HG03575 (cell line): ENCODE measurements around the gene LHFPL2.

Source experiments
- ATAC-seq: cut with Tn5 transposase; IDR thresholded peaks from one replicate; pipeline ENCODE4 v1.9.1; 2021; ENCODE audit not compliant: unreplicated experiment, insufficient number of reproducible peaks, low FRiP score; ENCODE audit errors: extremely low read depth

Gene LHFPL2

DNA sequence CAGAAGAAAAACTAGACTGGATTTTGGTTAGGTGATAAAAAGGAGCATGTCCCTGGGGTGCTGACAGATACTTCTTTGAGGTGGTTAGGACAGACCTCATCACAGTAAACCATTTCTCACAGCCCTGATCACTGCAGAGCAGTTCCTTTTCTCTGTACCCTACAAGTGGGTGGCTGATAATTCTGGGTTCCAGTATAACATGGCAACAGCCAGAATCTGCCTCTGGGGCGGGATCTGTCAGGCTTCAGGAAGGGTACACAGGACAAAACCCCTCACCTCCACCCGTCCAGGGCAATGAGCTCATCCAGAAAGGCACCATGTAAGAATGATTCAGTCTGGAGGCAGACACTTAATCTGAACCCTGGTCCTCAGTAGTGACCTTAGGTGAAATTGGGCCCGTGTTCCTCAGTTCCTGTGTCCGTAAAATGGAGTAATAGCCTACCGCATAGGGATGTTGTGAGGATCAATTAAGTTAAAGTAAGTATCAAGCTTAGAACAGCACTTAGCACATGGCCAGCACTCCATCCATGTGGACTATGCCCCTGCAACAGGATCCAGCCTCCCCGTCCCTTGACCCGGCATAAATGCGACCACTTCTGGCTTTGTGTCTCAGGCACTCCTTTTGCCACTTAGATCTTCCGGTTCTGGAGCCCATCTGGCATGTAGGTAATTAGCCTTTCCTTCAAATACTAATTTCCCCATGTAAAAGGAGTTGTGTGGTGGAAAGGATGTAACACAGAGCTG lies 129.2 kb downstream of the LHFPL2 start:
- ATAC-seq, result no peak

GRCh38 chr5:78518365-78519197 lies 130.0 kb downstream of the LHFPL2 start:
- no peak for ATAC-seq

DNA sequence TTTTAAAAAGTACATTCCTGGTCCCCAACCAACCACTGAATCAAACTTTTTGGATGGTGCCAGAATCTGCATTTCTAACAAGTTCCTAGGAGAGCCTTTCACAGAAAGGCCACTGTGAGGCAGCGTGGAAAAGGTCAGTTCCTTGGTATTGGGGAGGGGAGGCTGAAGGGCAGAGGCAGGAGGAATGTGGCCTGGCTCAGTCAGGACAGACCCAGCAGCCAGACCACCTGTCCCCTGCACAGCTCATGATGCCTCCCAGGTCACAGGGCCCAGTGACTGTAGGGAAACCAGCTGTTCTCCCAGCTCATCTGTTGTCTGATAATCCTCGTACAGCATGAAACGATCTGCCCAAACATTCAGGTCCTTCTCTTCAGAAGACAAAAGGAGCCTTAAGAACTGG lies 132.9 kb downstream of the LHFPL2 start:
- ATAC-seq, result no peak

- ATAC-seq, result no peak
Measured at GRCh38 chr5:78514427-78515330, 133.9 kb downstream of the LHFPL2 start.

DNA sequence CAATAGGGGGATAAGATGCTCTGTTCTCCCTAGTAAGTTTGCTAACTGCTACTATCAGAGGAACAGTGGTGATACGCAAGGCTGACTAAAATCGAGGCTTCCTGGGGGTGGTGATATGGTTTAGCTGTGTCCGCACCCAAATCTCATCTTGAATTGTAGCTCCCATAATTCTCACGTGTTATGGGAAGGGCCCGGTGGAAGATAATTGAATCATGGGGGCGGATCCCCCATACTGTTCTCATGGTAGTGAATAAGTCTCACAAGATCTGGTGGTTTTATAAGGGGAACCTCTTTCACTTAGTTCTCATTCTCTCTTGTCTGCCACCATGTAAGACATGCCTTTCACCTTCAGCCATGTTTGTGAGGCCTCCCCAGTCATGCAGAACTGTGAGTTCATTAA lies 135.1 kb downstream of the LHFPL2 start:
- ATAC-seq, result no peak

- no peak for ATAC-seq
Measured at GRCh38 chr5:78512435-78512834, 136.1 kb downstream of the LHFPL2 start.

DNA sequence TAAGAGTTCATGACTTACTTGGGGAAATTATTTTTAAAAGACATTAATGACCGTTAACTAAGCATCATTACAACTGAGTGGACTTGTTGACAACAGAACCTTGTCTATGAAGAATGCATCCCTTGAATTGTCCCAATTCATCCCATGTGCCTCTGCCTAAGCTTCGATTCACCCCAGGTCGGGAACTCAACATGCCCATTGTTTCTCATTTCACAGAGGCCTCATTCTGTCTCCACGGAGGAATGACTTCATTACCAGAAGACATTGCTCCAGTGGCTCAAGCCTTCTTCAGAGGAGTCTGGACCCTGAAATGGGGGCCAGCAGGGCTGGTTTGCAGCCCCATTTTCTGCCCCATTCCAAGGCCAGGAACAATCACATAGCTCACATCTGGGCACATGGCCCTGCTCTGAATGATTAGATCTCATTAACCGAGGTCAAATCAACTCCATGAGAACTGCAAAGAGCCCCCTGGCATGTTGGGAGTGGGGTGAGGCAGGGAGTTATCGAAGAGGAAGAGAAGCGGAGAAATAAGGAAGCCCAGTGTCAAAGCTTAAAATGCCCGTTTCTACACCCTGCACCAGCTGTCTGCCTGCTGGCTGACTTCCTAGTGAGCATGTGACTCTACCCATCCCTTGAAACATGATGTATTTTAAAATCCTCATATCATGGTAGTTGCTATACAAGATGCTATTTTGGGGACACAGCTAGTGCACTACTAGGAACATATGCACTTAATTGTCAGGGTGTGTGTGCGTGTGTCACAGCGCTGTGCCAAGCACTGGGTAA lies 137.3 kb downstream of the LHFPL2 start:
- no peak for ATAC-seq

DNA sequence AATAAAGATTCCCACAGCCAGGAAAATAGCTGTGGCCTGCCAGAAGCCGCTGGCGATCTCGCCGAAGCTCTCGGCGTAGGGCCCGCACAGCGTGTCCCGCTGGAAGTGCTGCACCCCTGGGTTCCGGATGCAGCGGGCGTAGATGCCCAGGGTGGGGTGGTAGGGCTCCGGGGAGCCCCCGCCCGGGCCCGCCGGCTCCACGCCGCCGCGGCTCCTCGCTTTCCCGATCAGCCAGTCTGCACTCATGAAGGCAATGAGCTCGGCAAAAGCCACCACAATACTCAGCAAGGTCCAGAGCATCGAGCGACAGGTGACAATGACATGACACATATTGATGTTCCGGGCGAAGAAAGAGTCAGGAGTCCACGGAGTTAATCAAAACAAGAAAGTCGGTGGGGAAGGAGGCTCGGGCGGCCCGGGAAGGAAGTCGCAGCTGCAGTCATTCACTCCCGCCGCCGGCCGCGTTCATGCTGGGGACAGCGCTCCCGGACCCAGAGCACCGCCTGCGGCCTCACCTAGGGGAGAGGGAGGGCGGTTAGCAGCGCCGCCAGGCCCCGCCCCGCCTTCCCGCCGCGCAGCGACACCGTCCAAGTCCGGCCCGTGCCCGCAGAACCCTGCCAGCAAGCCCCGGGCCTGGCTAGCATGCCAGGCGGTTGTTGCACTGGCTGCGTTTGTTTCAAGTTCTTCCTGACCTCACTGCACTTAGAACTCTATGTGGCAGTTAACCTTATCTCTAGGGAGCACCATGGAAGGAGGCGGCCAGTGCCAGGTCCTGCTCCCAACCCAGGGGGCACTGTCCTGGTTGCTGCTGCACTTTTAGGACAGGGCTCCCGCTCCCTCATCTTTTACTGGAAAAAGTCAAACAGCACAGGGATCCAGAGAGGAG lies 138.4 kb downstream of the LHFPL2 start:
- ATAC-seq, result no peak

GRCh38 chr5:78509145-78509865 lies 139.3 kb downstream of the LHFPL2 start:
- ATAC-seq, result no peak

GRCh38 chr5:78508186-78508765 lies 140.3 kb downstream of the LHFPL2 start:
- ATAC-seq, result no peak

- no peak for ATAC-seq
Measured at GRCh38 chr5:78507531-78507930, 141.0 kb downstream of the LHFPL2 start.

DNA sequence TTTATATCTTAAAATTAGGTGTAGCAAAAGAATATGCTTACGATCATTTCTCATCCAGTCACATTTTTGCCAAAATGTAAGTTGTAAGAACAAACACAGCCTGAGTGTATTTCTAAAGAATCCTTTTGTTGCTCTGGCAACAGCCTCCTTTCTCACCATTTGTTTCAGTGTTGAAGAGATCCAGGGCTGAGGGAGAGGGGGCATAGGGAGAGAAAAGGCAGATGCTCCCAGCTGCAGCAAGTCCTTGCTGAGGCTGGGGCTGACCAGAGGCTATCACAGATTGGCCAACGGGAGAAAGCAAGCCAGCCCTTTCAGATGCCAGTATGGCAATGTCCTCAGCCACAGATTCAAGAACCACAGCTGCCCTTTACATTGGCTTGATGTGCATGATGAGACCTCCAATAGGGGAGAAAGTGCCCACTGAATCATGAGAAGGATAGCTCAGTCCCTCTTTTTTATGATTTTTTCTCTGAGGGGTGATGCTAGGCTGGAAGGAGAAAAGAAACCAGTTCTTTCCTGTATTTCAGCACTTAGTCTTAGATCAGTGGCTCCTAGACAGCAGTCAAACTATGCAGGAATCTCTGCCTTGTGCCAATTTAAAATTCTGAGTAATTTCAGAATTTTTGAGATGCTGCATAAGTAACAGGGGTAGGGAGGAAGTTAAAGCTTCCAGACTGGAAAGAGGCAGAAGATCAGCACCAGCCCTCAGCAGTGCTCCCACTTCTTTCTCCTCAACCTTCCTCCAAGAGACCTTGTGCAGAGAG lies 142.1 kb downstream of the LHFPL2 start:
- ATAC-seq, result no peak

DNA sequence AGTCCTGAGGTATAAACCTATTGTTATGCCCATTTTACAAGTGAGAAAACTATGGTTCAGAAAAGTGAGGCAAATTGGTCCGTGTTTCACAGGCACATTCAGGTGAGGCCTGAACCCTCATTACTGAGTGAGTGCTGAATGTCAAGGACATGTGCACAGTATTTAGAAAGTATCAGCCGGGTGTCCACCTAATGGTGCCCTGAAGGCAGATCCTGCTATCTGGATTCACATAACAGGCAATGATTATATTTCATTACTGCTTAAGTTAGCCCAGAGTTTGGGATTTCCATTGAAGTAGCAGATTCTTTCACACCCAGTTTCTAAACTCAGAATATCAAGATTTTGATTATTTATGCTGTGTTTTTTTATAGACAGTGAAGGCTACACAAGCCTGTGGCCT lies 142.7 kb downstream of the LHFPL2 start:
- ATAC-seq, result no peak

DNA sequence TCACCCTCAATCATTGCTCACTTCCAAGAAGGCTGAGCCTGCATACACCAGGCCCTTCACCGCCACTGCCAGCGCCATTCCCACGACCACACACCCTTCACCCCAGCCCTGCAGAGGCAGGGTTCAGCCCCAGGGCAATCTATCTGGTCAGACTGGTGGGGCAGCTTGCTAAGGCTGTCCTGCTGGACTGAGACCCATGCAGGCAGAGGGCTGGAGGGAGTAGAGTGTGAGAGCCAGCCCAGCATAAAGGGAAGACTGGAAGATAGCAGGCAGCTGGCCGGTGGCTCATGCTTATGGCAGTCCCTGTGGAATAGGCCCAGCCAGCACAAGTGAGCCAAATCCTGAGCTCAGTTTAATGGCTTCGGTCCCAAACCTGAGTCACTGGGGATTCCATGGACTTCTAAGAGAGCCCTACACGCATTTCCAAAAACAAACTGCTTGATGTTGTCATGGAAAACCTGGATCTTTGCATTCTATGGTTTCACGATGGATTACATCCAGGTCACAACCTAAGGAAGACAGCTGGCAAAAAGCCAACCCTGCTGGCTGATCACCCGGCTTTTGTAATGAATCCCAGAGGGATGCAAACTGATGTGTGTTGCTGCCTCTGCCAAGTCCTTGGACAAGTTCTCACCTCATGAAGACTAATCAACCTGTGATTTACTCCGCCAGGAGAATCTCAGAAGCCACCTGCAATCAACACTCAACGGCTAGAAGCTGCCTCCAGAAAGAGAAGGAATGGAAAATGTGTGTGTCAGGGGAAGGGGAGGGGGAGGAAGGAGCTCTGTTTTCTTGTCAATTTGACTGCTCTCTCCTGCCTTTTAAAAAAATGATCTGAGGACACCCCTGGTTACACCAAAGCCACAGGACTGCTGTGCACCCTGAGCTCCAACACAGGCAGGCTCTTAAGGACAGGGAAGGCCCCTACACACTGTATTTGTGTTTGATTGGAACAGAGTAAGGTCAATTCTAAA lies 143.6 kb downstream of the LHFPL2 start:
- no peak for ATAC-seq

- no peak for ATAC-seq
Measured at GRCh38 chr5:78503958-78504653, 144.5 kb downstream of the LHFPL2 start.
